Activated T-helper 2 cell treated with anti-CD3 and anti-CD28 coated beads, Interferon-gamma antibody, Interleukin-2, Interleukin-4, amounts not matched to agents 10 μg/mL and 5 μg/mL and 100 μg/mL, durations not matched to agents 14 hours and 24 hours and 36 hours (primary cell): ENCODE results near the gene GAST. TPM values are rescaled to one million over a fixed set of nuclear protein-coding genes. Genes with fewer than 3 reads are reported as not detected.
"Not testable (repeated sequence)": the region's sequence is repeated elsewhere in the genome, so short reads cannot be mapped to it uniquely, and the experiment has no call there.

Experiments
- DNase-seq: peaks from one replicate; pipeline ENCODE4 v3.0.0; 2021; ENCODE audit warnings: low spot score
- H3K27ac Mint-ChIP-seq: one replicate; pipeline ENCODE4 v1.8.0; 2021; ENCODE audit warnings: mixed read lengths
- H3K27me3 Mint-ChIP-seq: one replicate; pipeline ENCODE4 v1.8.0; 2021; ENCODE audit warnings: low read depth, mixed read lengths
- H3K36me3 Mint-ChIP-seq: one replicate; pipeline ENCODE4 v1.8.0; 2021; ENCODE audit warnings: low read depth, mixed read lengths
- H3K4me1 Mint-ChIP-seq: one replicate; pipeline ENCODE4 v1.8.0; 2021; ENCODE audit warnings: low read depth, mixed read lengths
- H3K4me3 Mint-ChIP-seq: one replicate; pipeline ENCODE4 v1.8.0; 2021; ENCODE audit warnings: low read depth, mild to moderate bottlenecking, moderate library complexity, mixed read lengths
- H3K9me3 Mint-ChIP-seq: one replicate; pipeline ENCODE4 v1.8.0; 2021; ENCODE audit warnings: mixed read lengths
- intact Hi-C: fragments of 100-400 bp; cut with micrococcal nuclease; formaldehyde crosslinking; loops from one replicate; pipeline ENCODE4 v1.15.1; 2023
- total RNA-seq: library from RNA; stranded (reverse); gene quantifications from 2 replicates; pipeline ENCODE4 v1.2.3, GENCODE V29; 2022

GAST gene
- total RNA-seq, 1 donor from 2014 or later: not detected

DNA sequence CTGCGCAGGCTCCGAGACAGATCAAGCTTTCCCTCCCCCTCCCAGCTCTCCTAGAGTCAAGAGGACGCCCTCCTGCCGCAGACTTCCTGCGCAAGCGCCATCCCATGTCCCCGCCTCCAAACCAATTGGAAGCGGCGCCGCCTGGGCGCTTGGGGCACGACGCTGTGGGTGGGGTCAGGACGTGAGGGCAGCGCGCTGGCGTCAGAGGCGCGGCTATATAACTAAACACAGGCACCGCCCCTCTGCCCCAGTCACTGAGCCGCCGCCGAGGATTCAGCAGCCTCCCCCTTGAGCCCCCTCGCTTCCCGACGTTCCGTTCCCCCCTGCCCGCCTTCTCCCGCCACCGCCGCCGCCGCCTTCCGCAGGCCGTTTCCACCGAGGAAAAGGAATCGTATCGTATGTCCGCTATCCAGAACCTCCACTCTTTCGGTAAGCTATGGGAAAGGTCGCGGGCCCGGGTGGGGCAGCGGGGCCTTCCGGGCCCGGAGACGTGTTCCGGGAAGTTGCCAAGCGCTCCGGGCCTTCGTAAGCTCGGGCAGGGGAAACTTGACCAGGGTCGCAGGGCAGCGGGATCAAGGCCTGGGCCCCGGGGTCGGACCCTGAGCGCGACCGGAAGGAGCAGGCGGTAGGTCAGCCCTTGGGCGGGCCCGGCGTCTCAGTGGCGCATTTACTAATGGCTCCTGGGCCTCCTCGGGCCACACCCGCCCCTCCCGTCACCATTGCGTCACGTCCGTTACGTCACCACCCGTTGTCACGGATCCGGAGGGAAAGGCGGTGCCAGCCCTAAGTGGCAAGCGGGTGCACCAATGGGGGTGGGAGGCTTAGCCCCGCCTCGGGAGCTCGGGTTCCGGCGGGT, 23.3 kb upstream of the GAST start, which contains the start of gene EIF1:
Gene EIF1 (plus strand): TSS at position 245 of the 856 bp plus-strand sequence. CDS start 154 bp downstream, at position 399.
- Mint-ChIP-seq H3K9me3 (no peaks in the 10 kb centered on the region), H3K27ac (peak within 1 kb of the TSS; percentile 98), H3K36me3 (peaks cover 51% of the 10 kb centered on the region), H3K4me1 (peaks cover 15% of the 10 kb centered on the region), H3K4me3 (peak within 1 kb of the TSS; percentile 96), H3K27me3 (no peaks in the 10 kb centered on the region)
- peak; percentile 99 for DNase-seq
- intact Hi-C loops: loop anchor here (1.0 kb wide), 2 partner anchors 10 to 23 kb away; no protein-coding TSS in a partner anchor

GRCh38 chr17:41689497-41690299, 22.4 kb upstream of the GAST start:
- Mint-ChIP-seq H3K27me3 (no peaks in the 10 kb centered on the region), H3K36me3 (peaks cover 56% of the 10 kb centered on the region)
- intact Hi-C loops: no loop called here

GRCh38 chr17:41690497-41690896, 21.6 kb upstream of the GAST start:
- intact Hi-C loops: no loop called here
- Mint-ChIP-seq H3K4me3 (peak overlapping the region; percentile 96), H3K27me3 (no peaks in the 10 kb centered on the region), H3K4me1 (peaks cover 14% of the 10 kb centered on the region), H3K9me3 (no peaks in the 10 kb centered on the region), H3K27ac (peak overlapping the region; percentile 12), H3K36me3 (peaks cover 58% of the 10 kb centered on the region)
- no peak for DNase-seq

More at GRCh38 chr17:41689497-41690299, 22.4 kb upstream of the GAST start:
- H3K27ac Mint-ChIP-seq: peak overlapping the region; percentile 98
- peak overlapping the region; percentile 96 for H3K4me3 Mint-ChIP-seq
- peak; percentile 53 for DNase-seq
- H3K4me1 Mint-ChIP-seq: peaks cover 14% of the 10 kb centered on the region
- H3K9me3 Mint-ChIP-seq: no peaks in the 10 kb centered on the region

- Mint-ChIP-seq H3K27ac (peak overlapping the region; percentile 38), H3K36me3 (peaks cover 61% of the 10 kb centered on the region), H3K4me1 (peaks cover 19% of the 10 kb centered on the region), H3K9me3 (no peaks in the 10 kb centered on the region), H3K27me3 (no peaks in the 10 kb centered on the region), H3K4me3 (peak overlapping the region; percentile 96)
- DNase-seq: no peak
- intact Hi-C loops: no loop called here
Measured at GRCh38 chr17:41691031-41691777, 20.9 kb upstream of the GAST start.

DNA sequence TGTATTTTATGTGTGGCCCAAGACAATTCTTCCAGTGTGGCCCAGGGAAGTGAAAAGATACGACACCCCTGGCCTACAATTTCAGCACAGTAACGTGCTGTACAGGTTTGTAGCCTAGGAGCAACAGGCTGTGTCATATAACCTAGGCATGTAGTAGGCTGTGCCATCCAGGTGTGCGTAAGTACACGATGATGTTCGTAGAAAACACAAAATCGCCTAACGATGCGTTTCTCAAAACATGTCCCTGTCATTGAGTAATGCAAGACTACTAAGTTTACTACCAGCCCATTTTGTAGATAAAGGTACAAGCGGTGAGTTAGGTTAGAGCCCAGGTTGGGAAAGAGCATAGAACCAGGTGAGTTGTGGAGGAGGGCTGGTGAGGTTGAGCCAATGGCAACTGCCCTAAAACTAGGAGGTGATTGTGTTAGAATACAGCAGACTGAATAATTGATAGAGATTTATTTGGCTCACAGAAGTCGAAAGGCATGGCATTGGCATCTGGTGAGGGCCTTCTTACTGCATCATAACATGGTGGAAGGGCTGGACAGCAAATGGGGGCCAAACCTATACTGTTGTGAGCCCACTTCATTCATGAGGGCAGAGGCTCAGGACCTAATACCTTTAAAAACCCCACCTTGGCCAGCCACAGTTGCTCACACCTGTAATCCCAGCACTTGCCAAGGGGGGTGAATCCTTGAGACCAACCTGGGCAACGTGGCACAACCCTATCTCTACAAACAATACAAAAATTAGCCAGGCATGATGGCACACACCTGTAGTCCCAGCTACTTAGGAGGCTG, 19.2 kb upstream of the GAST start:
- H3K9me3 Mint-ChIP-seq: no peaks in the 10 kb centered on the region
- H3K27ac Mint-ChIP-seq: peak overlapping the region; percentile 14
- no peak for DNase-seq
- no peak overlapping the region for H3K4me3 Mint-ChIP-seq
- H3K27me3 Mint-ChIP-seq: no peaks in the 10 kb centered on the region
- H3K4me1 Mint-ChIP-seq: peaks cover 24% of the 10 kb centered on the region
- peaks cover 61% of the 10 kb centered on the region for H3K36me3 Mint-ChIP-seq
- intact Hi-C loops: no loop called here

DNA sequence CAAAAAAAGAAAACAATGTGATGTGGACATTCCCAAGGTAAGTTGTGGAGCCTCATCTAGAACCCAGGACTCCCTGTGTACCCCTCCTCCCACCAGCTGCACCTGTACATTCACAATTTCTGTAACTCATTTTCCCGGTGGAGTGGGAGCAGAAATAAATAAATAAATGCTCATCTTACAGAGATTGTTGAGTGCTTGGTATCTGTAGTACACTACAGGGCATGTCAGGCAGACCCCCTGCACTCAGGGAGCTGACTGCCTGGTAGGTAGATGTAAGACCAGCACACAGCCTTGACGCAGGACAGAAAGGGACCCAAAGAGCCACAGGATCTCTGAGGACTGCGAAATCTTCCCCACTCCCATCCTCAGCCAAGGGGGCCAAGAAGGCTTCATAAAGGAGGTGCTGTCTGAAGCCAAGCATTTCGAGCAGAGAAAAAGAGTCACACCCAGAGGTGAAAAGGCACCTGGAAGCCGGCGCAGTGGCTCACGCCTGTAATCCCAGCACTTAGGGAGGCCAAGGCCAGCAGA, 16.9 kb upstream of the GAST start:
- peaks cover 46% of the 10 kb centered on the region for H3K36me3 Mint-ChIP-seq
- intact Hi-C loops: no loop called here
- peaks cover 22% of the 10 kb centered on the region for H3K4me1 Mint-ChIP-seq
- no peaks in the 10 kb centered on the region for H3K9me3 Mint-ChIP-seq
- no peaks in the 10 kb centered on the region for H3K27me3 Mint-ChIP-seq
- no peak overlapping the region for H3K4me3 Mint-ChIP-seq
- no peak for DNase-seq
- H3K27ac Mint-ChIP-seq: no peak overlapping the region

DNA sequence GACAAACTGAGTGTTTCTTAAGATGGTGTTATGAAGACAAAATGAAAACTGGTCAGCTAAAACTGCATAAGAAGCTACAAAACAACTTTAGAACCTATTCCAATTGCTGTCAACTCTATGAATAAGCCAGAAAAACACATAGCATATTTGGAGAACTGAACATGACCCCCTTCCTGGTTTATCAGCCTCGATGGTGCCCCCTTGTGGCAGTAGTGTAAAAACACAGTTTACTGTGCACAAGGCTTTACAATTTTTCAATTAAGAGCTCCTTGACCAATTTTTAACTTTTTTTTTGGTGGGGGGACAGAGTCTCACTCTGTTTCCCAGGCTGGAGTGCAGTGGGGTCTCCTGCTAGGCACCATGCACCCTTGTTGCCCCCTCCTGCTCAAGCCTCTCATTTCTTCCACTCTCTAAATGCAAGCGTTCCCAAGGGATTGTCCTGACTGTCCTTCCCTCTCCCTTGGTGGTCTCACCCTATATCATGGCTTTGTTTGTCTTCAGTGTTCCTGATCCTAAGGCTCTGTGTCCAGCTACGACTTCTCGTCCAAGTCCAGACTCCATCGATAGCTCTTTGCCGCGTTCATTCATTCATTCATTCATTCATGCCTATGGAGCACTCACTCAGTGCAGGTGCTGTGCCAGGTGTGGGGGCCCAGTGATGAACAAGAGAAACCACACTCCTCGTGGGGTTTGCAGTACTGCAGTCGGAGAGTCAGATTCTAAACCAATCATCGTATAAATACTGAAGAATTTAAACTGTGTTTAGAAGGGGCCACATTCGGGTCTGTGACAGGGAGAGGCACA, 16.0 kb upstream of the GAST start:
- no peak overlapping the region for H3K27ac Mint-ChIP-seq

DNA sequence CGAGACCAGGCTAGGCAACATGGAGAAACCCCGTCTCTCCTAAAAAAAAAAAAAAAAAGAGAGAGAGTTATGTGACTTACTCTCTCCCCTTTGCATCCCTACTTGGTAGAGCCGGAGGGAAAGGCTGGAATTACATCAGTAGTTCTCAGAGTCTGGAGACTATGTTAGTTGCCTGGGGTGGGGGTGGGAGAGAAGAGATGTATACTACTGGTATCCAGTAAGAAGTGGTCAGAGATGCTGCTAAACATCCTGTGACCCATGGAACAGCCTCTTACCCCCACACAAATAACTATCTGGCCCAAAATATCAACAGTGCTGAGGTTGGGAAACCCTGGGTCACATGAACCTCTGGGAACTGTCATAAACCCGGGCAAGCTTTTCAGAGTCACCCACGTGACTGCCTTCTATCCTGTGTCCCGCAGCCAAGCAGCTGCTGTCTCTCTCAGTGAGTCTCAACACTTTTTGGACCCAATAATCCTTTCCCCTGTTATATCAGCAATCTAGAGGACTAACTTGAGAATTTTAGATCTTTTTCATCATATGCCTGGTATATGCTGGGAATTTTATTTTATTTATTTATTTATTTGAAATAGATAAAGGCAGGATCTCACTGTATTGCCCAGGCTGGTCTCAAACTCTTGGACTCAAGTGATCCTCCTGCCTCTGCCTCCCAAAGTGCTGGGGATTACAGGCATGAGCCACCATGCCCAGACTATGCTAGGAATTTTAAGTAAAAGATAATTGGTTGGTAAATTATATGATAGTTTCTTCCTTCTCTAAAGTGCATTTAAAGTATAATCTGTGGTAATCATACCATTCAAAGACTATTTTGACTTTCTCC, 14.8 kb upstream of the GAST start:
- intact Hi-C loops: no loop called here
- peaks cover 26% of the 10 kb centered on the region for H3K36me3 Mint-ChIP-seq
- no peaks in the 10 kb centered on the region for H3K9me3 Mint-ChIP-seq
- H3K4me1 Mint-ChIP-seq: peaks cover 17% of the 10 kb centered on the region
- no peak for DNase-seq
- no peak overlapping the region for H3K4me3 Mint-ChIP-seq
- H3K27me3 Mint-ChIP-seq: no peaks in the 10 kb centered on the region
- no peak overlapping the region for H3K27ac Mint-ChIP-seq

More for the DNA sequence above, 16.0 kb upstream of the GAST start:
- Mint-ChIP-seq H3K4me1 (peaks cover 23% of the 10 kb centered on the region), H3K9me3 (no peaks in the 10 kb centered on the region), H3K27me3 (no peaks in the 10 kb centered on the region), H3K36me3 (peaks cover 37% of the 10 kb centered on the region), H3K4me3 (no peak overlapping the region)
- peak; percentile 51 for DNase-seq
- intact Hi-C loops: no loop called here

GRCh38 chr17:41700843-41701242, 11.3 kb upstream of the GAST start:
- H3K4me3 Mint-ChIP-seq, H3K36me3 Mint-ChIP-seq, H3K27me3 Mint-ChIP-seq, H3K9me3 Mint-ChIP-seq, H3K27ac Mint-ChIP-seq, DNase-seq, intact Hi-C loops: not testable (repeated sequence)
- H3K4me1 Mint-ChIP-seq: peaks cover 14% of the 10 kb centered on the region

DNA sequence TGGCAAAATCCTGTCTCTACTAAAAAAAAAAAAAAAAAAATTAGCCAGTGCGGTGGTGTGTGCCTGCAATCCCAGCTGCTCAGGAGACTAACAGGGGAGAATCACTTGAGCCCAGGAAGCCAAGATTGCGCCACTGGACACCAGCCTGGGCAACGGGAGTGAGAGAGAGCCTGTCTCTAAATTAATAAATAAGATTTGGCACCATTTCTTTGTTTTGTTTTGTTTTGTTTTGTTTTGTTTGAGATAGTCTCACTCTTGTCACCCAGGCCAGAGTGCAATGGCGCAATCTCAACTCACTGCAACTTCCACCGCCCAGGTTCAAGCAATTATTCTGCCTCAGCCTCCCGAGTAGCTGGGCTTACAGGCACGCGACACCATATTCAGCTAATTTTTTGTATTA, 9.4 kb upstream of the GAST start:
- Mint-ChIP-seq H3K27me3 (no peaks in the 10 kb centered on the region), H3K36me3 (no peaks in the 10 kb centered on the region), H3K4me1 (peaks cover 3% of the 10 kb centered on the region), H3K9me3 (no peaks in the 10 kb centered on the region), H3K27ac (no peak overlapping the region), H3K4me3 (no peak overlapping the region)
- intact Hi-C loops: no loop called here
- no peak for DNase-seq
